Measurements from ENCODE around the gene MAPK8IP3. TPM values are rescaled to one million over a fixed set of nuclear protein-coding genes. Genes with fewer than 3 reads are reported as not detected.

The MAPK8IP3 gene
- total RNA-seq, 1 experiment from 2014 or later, result 77.4 TPM

DNA sequence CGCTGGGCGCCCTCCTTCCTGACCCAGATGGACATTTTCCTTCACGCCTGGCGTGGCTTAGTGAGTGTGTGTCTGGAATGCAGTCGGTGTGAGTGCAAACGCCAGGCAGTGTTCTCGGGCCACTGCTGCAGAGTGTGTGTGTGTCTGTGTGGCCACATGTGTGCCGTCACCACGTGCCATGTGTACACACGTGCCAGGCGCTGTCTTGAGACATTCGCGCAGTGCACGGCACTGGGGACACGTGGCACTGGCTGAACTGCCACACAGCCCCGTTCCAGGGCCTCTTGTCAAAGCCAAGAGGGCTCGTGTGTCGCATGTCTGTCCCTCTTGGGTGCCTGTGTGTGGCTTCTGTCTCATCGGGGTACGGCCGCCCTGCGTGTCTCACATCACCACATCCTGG is 28.8 kb downstream of the MAPK8IP3 start:
- no peak for DNase-seq (ENCODE audit: unreplicated experiment)
- Mint-ChIP-seq H3K27ac (ENCODE audit: low read depth, unreplicated experiment) (no peak overlapping the region), H3K9me3 (ENCODE audit: unreplicated experiment) (no peaks in the 10 kb centered on the region), H3K36me3 (ENCODE audit: insufficient read depth, unreplicated experiment) (peaks cover 32% of the 10 kb centered on the region), H3K4me3 (ENCODE audit: unreplicated experiment) (no peak overlapping the region), H3K4me1 (ENCODE audit: insufficient read depth, unreplicated experiment) (no peaks in the 10 kb centered on the region), H3K27me3 (ENCODE audit: insufficient read depth, unreplicated experiment) (no peaks in the 10 kb centered on the region)
- no TSS peak for BruUV-seq (replicated peaks)
- intact Hi-C loops (cut with micrococcal nuclease), result no loop called here
- TF ChIP-seq CTCF (IDR thresholded peaks at IDR 0.05; ENCODE audit: unreplicated experiment), result no peak
- POLR2A ChIA-PET, result no interaction called here
- CTCF ChIA-PET, result no interaction called here

DNA sequence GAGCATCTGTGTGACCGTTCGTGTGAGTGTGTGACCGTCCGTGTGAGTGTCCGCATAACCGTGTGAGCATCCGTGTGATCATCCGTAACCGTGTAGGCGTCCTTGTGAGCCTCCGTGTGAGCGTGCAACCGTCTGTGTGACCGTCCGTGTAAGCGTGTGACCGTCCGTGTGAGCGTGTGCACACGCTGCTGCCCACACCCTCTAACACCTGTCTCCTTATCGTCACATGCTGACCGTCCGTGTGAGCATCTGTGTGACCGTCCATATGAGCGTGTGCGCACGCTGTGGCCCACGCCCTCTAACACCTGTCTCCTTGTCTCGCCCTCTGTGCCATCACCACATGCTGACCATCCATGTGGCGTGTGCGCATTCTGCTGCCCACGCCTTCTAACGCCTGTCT is 34.2 kb downstream of the MAPK8IP3 start:
- no peak overlapping the region for H3K4me3 Mint-ChIP-seq (ENCODE audit: unreplicated experiment)
- ChIA-PET CTCF (no interaction called here), POLR2A (no interaction called here)
- intact Hi-C loops (cut with micrococcal nuclease), result no loop called here
- BruUV-seq (replicated peaks), result no TSS peak
- H3K36me3 Mint-ChIP-seq (ENCODE audit: insufficient read depth, unreplicated experiment), result peaks cover 9% of the 10 kb centered on the region
- no peak for TF ChIP-seq CTCF (IDR thresholded peaks at IDR 0.05; ENCODE audit: unreplicated experiment)
- peaks cover 14% of the 10 kb centered on the region for H3K4me1 Mint-ChIP-seq (ENCODE audit: insufficient read depth, unreplicated experiment)
- no peaks in the 10 kb centered on the region for H3K27me3 Mint-ChIP-seq (ENCODE audit: insufficient read depth, unreplicated experiment)
- DNase-seq (ENCODE audit: unreplicated experiment), result no peak
- no peak overlapping the region for H3K27ac Mint-ChIP-seq (ENCODE audit: low read depth, unreplicated experiment)
- no peaks in the 10 kb centered on the region for H3K9me3 Mint-ChIP-seq (ENCODE audit: unreplicated experiment)

DNA sequence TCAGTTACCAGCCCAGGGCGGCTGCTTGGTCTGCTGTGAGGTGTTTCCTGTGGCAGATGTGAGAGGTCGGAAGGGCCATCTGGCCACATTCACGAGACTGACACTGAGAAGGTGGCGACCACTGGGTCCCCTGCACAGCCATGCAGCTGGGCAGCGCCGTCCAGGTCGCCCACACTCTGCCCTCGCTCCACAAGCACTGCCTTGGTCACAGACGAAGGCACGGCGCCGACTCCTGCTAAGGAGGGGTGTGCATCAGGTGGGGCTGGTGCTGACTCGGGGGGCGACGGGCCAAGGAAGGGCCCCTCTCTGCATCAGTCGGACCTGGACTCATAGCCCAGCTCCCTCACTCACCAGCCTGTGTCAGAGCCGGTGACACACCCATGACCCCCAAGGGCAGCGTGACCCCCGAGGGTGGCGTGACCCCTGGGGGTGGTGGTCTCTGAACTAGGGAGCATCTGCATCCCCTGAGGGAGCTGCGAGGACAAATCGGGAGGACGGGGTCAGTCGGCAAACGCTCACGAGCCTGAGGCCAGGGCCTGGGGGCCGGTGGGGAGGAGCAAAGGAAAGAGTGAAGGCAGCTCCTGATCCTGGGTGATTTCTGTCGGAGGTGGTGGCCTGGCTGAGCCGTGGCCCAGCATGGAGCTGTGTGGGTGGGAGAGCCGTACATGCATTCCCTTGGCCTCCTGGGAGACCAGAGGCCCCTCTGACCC is 34.9 kb downstream of the MAPK8IP3 start:
- ChIA-PET CTCF (no interaction called here), POLR2A (no interaction called here)
- no peak overlapping the region for H3K27ac Mint-ChIP-seq (ENCODE audit: low read depth, unreplicated experiment)
- DNase-seq (ENCODE audit: unreplicated experiment), result no peak
- TF ChIP-seq CTCF (IDR thresholded peaks at IDR 0.05; ENCODE audit: unreplicated experiment), result no peak
- intact Hi-C loops (cut with micrococcal nuclease), result no loop called here
- H3K4me3 Mint-ChIP-seq (ENCODE audit: unreplicated experiment), result no peak overlapping the region
- no TSS peak for BruUV-seq (replicated peaks)
- peaks cover 21% of the 10 kb centered on the region for H3K4me1 Mint-ChIP-seq (ENCODE audit: insufficient read depth, unreplicated experiment)
- no peaks in the 10 kb centered on the region for H3K9me3 Mint-ChIP-seq (ENCODE audit: unreplicated experiment)
- peaks cover 16% of the 10 kb centered on the region for H3K36me3 Mint-ChIP-seq (ENCODE audit: insufficient read depth, unreplicated experiment)
- no peaks in the 10 kb centered on the region for H3K27me3 Mint-ChIP-seq (ENCODE audit: insufficient read depth, unreplicated experiment)

DNA sequence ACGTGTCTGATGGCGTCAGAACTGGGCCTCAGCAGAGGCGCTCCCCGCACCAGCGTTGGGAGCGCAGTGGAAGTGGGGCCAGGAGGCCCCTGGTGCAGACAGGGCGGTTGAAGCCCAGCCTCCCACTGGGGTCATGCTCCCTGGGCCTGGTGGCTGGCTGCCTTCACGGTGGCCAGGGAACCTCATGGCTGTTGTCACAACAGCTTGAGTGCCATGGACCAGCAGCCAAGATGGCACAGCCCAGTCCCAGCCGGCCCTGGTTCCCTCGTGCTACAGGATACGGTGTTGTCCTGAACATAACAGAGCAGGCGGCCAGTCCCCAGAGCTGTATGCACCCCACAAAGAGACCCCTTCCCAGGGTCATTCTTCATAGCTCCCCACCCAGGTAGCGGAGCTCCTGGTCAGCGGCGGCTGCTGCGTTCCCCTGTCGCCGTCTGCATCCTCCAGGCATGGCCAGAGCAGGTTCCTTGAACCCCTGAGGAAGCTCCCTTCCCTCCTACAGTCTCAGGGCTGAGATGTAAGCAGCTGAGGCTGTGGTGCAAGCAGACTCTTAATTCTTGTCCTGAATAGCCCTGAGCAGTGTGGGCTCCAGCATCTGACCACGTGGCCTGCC is 35.7 kb downstream of the MAPK8IP3 start:
- no peak for TF ChIP-seq CTCF (IDR thresholded peaks at IDR 0.05; ENCODE audit: unreplicated experiment)
- H3K27me3 Mint-ChIP-seq (ENCODE audit: insufficient read depth, unreplicated experiment), result no peaks in the 10 kb centered on the region
- ChIA-PET POLR2A (interaction anchor here (0.6 kb wide), 1 partner anchor 36 kb away, joined by 3 read pairs; the partner anchor contains the start of gene MAPK8IP3), CTCF (interaction anchor here (0.6 kb wide), 1 partner anchor 299 kb away, joined by 3 read pairs; no protein-coding TSS in a partner anchor)
- no peak for DNase-seq (ENCODE audit: unreplicated experiment)
- no TSS peak for BruUV-seq (replicated peaks)
- peaks cover 20% of the 10 kb centered on the region for H3K36me3 Mint-ChIP-seq (ENCODE audit: insufficient read depth, unreplicated experiment)
- H3K27ac Mint-ChIP-seq (ENCODE audit: low read depth, unreplicated experiment), result no peak overlapping the region
- peaks cover 27% of the 10 kb centered on the region for H3K4me1 Mint-ChIP-seq (ENCODE audit: insufficient read depth, unreplicated experiment)
- no peak overlapping the region for H3K4me3 Mint-ChIP-seq (ENCODE audit: unreplicated experiment)
- H3K9me3 Mint-ChIP-seq (ENCODE audit: unreplicated experiment), result no peaks in the 10 kb centered on the region
- intact Hi-C loops (cut with micrococcal nuclease), result no loop called here

All from MCF 10A (cell line).